Loucy (cell line): Measurements from ENCODE around the gene TSPAN13.

Source experiments
- H2AFZ ChIP-seq: fragments of 200-600 bp; sonication (generic); 2 replicates; pipeline ENCODE4 v1.6.0; 2016; ENCODE audit warnings: antibody characterized with exemption, mild to moderate bottlenecking, low read length, moderate library complexity
- H3F3A ChIP-seq: fragments of 200-600 bp; 2 replicates; pipeline ENCODE4 v1.6.0; 2016; ENCODE audit warnings: antibody characterized with exemption, low read depth, mild to moderate bottlenecking
- H3K27me3 ChIP-seq: fragments of 200-600 bp; sonication (generic); 2 replicates; pipeline ENCODE4 v1.6.1; 2014; ENCODE audit warnings: low read length, mild to moderate bottlenecking; ENCODE audit not compliant: insufficient read depth, poor library complexity, severe bottlenecking
- H3K36me3 ChIP-seq: fragments of 200-600 bp; sonication (generic); 2 replicates; pipeline ENCODE4 v1.6.1; 2016; ENCODE audit warnings: low read length; ENCODE audit not compliant: insufficient read depth
- H3K4me1 ChIP-seq: fragments of 200-600 bp; sonication (generic); 2 replicates; pipeline ENCODE4 v1.5.1; 2014; ENCODE audit warnings: low read length, mild to moderate bottlenecking; ENCODE audit not compliant: insufficient read depth, poor library complexity, severe bottlenecking
- H3K4me2 ChIP-seq: fragments of 200-600 bp; sonication (generic); 2 replicates; pipeline ENCODE4 v1.6.0; 2014; ENCODE audit warnings: antibody characterized with exemption, low read length, low read depth, mild to moderate bottlenecking; ENCODE audit not compliant: poor library complexity, severe bottlenecking
- H3K4me3 ChIP-seq: fragments of 200-600 bp; sonication (generic); 2 replicates; pipeline ENCODE4 v1.5.1; 2014; ENCODE audit warnings: low read length, mild to moderate bottlenecking, mixed read lengths; ENCODE audit not compliant: poor library complexity, severe bottlenecking
- H3K79me2 ChIP-seq: fragments of 200-600 bp; sonication (generic); 2 replicates; pipeline ENCODE4 v1.6.1; 2014; ENCODE audit warnings: low read length; ENCODE audit not compliant: insufficient read depth
- H3K9ac ChIP-seq: fragments of 200-600 bp; sonication (generic); 2 replicates; pipeline ENCODE4 v1.6.0; 2014; ENCODE audit warnings: mild to moderate bottlenecking, low read depth, low read length, moderate library complexity; ENCODE audit not compliant: poor library complexity, severe bottlenecking
- H3K9me2 ChIP-seq: fragments of 200-600 bp; sonication (generic); replicated peaks from 2 replicates; pipeline ENCODE4 v1.6.1; 2016; ENCODE audit warnings: low read depth, low read length, mixed read lengths
- H3K9me3 ChIP-seq: fragments of 200-600 bp; sonication (generic); 2 replicates; pipeline ENCODE4 v1.6.1; 2014; ENCODE audit warnings: mild to moderate bottlenecking, antibody characterized with exemption, low read length, low read depth; ENCODE audit not compliant: insufficient read depth
- H4K20me1 ChIP-seq: fragments of 200-600 bp; sonication (generic); 2 replicates; pipeline ENCODE4 v1.6.0; 2014; ENCODE audit warnings: antibody characterized with exemption, low read length, mild to moderate bottlenecking; ENCODE audit not compliant: insufficient read depth, poor library complexity, severe bottlenecking
- EZH2phosphoT487 ChIP-seq: fragments of 200-600 bp; IDR thresholded peaks from 2 replicates; pipeline ENCODE4 v1.6.1; 2018; ENCODE audit warnings: antibody characterized with exemption, mild to moderate bottlenecking, moderate library complexity, borderline replicate concordance
- TF ChIP-seq, protein P1 (sequence below): fragments of 200-600 bp; sonication (generic); conservative IDR thresholded peaks from 2 replicates; pipeline ENCODE4 v1.5.1; 2014; ENCODE audit warnings: mild to moderate bottlenecking, antibody characterized with exemption, low read length

Gene TSPAN13

DNA sequence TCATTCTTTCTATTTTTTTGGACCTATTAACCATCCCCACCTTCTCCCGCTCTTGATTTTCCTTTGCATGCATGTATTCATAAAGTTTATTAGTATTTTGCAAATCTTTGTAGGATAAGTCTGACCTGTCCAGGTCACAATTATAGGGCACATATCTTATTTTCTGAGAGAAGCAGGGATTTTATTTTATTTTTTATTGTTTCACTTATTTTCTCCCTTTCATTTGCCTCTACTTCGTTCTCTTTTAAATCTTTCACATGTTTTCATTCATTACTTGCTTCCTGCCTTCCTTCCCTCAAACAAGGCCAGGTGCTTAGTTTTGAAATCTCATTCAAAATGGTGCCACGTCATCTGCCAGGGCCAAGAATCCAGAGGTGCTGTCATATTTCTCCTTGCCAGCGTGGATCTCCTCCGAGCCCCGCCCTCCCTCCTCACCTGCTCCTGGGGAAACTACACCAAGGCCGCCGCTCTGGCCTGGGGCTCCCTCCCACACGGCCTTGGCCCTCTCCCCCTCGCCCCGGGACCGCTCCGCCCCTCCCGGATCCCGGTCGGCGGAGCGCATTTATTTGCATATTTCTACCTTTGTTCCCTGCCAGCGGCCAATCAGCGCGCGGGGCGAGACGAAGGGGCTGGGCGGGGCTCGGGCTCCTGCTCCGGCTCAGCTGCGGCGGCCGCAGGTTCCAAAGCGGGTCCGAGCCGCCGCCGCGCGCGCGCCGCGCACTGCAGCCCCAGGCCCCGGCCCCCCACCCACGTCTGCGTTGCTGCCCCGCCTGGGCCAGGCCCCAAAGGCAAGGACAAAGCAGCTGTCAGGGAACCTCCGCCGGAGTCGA, at the start of gene TSPAN13:
Gene TSPAN13 (plus strand): TSS at position 654 of the 830 bp plus-strand sequence. CDS start 213 bp downstream, outside the sequence.
- Histone ChIP-seq H3K79me2 (peaks cover 44% of the 10 kb centered on the region), H3K9me2 (no peaks in the 10 kb centered on the region), H3F3A (no peaks in the 10 kb centered on the region), H3K9ac (peak within 1 kb of the TSS; percentile 80), H3K36me3 (no peaks in the 10 kb centered on the region), H4K20me1 (peaks cover 4% of the 10 kb centered on the region), H2AFZ (peak within 1 kb of the TSS; percentile 88), H3K9me3 (no peaks in the 10 kb centered on the region), H3K4me2 (peak within 1 kb of the TSS; percentile 87), H3K4me1 (peaks cover 41% of the 10 kb centered on the region), H3K27me3 (no peaks in the 10 kb centered on the region), H3K4me3 (peak within 1 kb of the TSS; percentile 85)
- TF ChIP-seq, protein P1, sequence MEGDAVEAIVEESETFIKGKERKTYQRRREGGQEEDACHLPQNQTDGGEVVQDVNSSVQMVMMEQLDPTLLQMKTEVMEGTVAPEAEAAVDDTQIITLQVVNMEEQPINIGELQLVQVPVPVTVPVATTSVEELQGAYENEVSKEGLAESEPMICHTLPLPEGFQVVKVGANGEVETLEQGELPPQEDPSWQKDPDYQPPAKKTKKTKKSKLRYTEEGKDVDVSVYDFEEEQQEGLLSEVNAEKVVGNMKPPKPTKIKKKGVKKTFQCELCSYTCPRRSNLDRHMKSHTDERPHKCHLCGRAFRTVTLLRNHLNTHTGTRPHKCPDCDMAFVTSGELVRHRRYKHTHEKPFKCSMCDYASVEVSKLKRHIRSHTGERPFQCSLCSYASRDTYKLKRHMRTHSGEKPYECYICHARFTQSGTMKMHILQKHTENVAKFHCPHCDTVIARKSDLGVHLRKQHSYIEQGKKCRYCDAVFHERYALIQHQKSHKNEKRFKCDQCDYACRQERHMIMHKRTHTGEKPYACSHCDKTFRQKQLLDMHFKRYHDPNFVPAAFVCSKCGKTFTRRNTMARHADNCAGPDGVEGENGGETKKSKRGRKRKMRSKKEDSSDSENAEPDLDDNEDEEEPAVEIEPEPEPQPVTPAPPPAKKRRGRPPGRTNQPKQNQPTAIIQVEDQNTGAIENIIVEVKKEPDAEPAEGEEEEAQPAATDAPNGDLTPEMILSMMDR, result no peak
- no peak for TF ChIP-seq EZH2phosphoT487

DNA sequence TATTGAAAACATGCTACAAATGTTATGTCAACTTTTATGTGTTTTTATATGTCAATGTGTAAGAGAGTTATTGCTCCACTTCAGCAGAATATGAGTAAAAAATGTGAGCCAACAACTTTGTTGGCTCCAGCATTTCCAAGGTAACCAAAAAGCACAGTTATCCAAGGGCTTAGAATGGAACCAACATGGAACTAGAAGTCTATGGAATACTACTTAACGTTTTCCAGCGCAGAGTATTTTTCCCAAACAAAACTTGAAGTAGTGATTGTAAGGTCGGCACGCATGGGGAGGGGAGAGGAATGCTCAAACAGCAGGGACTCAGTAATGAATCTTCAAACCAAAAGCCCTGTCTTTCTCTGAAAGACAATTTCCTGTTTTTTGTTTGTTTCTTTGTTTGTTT, 45.0 kb upstream of the TSPAN13 start:
- H3K4me2 ChIP-seq, result no peak overlapping the region
- H2AFZ ChIP-seq, result no peak overlapping the region
- H3F3A ChIP-seq, result 0 out of 2 replicates have a peak, but pooled peaks cover 4% of the 10 kb centered on the region
- H3K4me1 ChIP-seq, result peaks cover 4% of the 10 kb centered on the region
- TF ChIP-seq, protein P1, result no peak
- H3K79me2 ChIP-seq, result no peaks in the 10 kb centered on the region
- H3K4me3 ChIP-seq, result no peak overlapping the region
- H3K9me3 ChIP-seq, result no peaks in the 10 kb centered on the region
- peaks cover 39% of the 10 kb centered on the region; the same call in 1 of the 2 replicates for H3K36me3 ChIP-seq
- H3K9me2 ChIP-seq, result no peaks in the 10 kb centered on the region
- H4K20me1 ChIP-seq, result no peaks in the 10 kb centered on the region
- no peak overlapping the region for H3K9ac ChIP-seq
- H3K27me3 ChIP-seq, result no peaks in the 10 kb centered on the region

DNA sequence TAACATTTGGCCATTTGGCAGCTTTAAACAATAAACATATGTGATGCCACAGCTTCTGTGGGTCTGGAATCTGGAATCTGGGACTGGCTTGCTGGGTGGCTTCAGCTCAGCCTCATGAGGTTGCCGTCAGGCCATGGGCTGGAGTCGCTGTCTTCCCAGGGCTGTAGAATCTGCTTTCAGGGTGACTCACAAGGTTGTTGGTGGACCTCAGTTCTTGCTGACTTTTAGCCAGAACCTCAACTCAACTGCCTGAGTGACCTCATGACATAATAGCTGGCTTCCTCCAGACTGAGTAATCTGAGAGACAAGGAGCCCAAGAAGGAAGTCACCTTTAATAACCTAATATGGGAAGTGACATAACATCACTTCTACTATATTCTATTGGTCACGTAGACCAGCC, 44.6 kb upstream of the TSPAN13 start:
- H3K4me3 ChIP-seq, result no peak overlapping the region
- H3K36me3 ChIP-seq, result peaks cover 34% of the 10 kb centered on the region; the same call in 1 of the 2 replicates
- H4K20me1 ChIP-seq, result no peaks in the 10 kb centered on the region
- H3K9me3 ChIP-seq, result no peaks in the 10 kb centered on the region
- H3K4me1 ChIP-seq, result peaks cover 4% of the 10 kb centered on the region
- no peaks in the 10 kb centered on the region for H3K79me2 ChIP-seq
- no peak overlapping the region for H3K9ac ChIP-seq
- H2AFZ ChIP-seq, result no peak overlapping the region
- 0 out of 2 replicates have a peak, but pooled peaks cover 4% of the 10 kb centered on the region for H3F3A ChIP-seq
- H3K27me3 ChIP-seq, result no peaks in the 10 kb centered on the region
- TF ChIP-seq EZH2phosphoT487, result no peak
- TF ChIP-seq, protein P1, result no peak
- no peak overlapping the region for H3K4me2 ChIP-seq
- H3K9me2 ChIP-seq, result no peaks in the 10 kb centered on the region
